ENCODE measurements around the gene SLC5A8.

DNA sequence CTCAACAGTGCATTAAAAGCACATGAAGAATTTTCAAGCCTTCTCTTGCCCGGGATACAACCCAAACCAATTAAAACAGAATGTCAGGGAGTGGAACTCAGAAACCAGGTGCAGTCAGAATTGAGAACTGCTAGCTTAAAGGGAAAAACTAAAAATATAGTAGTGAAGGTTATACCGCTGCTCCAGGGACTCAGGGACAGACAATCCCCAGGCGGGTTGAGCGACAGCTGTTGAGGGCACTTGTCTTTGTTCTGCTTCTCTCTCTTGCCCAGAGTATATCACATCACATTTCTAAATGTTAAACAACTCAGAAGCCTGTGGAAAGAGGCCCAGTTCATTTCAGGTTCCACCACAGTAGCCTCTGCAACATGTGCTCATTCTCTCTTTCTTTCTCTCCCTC is 93.1 kb downstream of the SLC5A8 start:
- TF ChIP-seq, protein P1, sequence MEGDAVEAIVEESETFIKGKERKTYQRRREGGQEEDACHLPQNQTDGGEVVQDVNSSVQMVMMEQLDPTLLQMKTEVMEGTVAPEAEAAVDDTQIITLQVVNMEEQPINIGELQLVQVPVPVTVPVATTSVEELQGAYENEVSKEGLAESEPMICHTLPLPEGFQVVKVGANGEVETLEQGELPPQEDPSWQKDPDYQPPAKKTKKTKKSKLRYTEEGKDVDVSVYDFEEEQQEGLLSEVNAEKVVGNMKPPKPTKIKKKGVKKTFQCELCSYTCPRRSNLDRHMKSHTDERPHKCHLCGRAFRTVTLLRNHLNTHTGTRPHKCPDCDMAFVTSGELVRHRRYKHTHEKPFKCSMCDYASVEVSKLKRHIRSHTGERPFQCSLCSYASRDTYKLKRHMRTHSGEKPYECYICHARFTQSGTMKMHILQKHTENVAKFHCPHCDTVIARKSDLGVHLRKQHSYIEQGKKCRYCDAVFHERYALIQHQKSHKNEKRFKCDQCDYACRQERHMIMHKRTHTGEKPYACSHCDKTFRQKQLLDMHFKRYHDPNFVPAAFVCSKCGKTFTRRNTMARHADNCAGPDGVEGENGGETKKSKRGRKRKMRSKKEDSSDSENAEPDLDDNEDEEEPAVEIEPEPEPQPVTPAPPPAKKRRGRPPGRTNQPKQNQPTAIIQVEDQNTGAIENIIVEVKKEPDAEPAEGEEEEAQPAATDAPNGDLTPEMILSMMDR (IDR thresholded peaks at IDR 0.05) = no peak
- TF ChIP-seq POLR2A (IDR thresholded peaks at IDR 0.05) = no peak
